Putamen (tissue), 1 donor: ENCODE results near the gene ATP6V1G2.

Experiments used
- DNase-seq: peaks from one replicate; pipeline ENCODE4 v3.0.0-alpha.2; 2016; ENCODE audit warnings: low spot score

Gene ATP6V1G2

GRCh38 chr6:31547727-31548543 is 1.5 kb upstream of the ATP6V1G2 start:
- no peak for DNase-seq

GRCh38 chr6:31546958-31547726 is 734 bp upstream of the ATP6V1G2 start, which contains the start of gene NFKBIL1:
Gene NFKBIL1 (plus strand): TSS chr6:31547608. CDS start chr6:31547695, 87 bp downstream.
- peak; percentile 98 for DNase-seq

- no peak for DNase-seq
Measured at GRCh38 chr6:31545291-31545690, 1.1 kb downstream of the ATP6V1G2 start.

GRCh38 chr6:31544676-31545075 is 1.7 kb downstream of the ATP6V1G2 start:
- no peak for DNase-seq

GRCh38 chr6:31543639-31544038 is 2.8 kb downstream of the ATP6V1G2 start:
- no peak for DNase-seq

- peak; percentile 98 for DNase-seq
Measured at GRCh38 chr6:31541658-31542521, 4.5 kb downstream of the ATP6V1G2 start, which contains the start of gene DDX39B. Gene DDX39B (minus strand): TSS chr6:31542003. CDS start chr6:31540532, 1,471 bp downstream.

GRCh38 chr6:31541059-31541657 is 5.2 kb downstream of the ATP6V1G2 start:
- no peak for DNase-seq

- no peak for DNase-seq
Measured at GRCh38 chr6:31540640-31541039, 5.8 kb downstream of the ATP6V1G2 start.

- peak; percentile 56 for DNase-seq
Measured at GRCh38 chr6:31538805-31539400, 7.5 kb downstream of the ATP6V1G2 start.

GRCh38 chr6:31535538-31536324 is 10.7 kb downstream of the ATP6V1G2 start:
- no peak for DNase-seq

- no peak for DNase-seq
Measured at GRCh38 chr6:31534521-31535040, 11.8 kb downstream of the ATP6V1G2 start.

- no peak for DNase-seq
Measured at GRCh38 chr6:31534011-31534410, 12.4 kb downstream of the ATP6V1G2 start.

GRCh38 chr6:31533455-31533841 is 13.0 kb downstream of the ATP6V1G2 start:
- DNase-seq: no peak

- DNase-seq: no peak
Measured at GRCh38 chr6:31532644-31533454, 13.6 kb downstream of the ATP6V1G2 start.

GRCh38 chr6:31531771-31532643 is 14.4 kb downstream of the ATP6V1G2 start:
- no peak for DNase-seq

- DNase-seq: no peak
Measured at GRCh38 chr6:31531162-31531561, 15.2 kb downstream of the ATP6V1G2 start.

GRCh38 chr6:31530659-31531058 is 15.7 kb downstream of the ATP6V1G2 start:
- no peak for DNase-seq
